OCI-LY1 (cell line): ENCODE measurements around the gene DNAJC15.

Experiments
- EZH2 ChIP-seq: fragments of 200-600 bp; sonication (generic), shearing (Covaris generic); IDR thresholded peaks from 2 replicates; pipeline ENCODE4 v1.8.0; 2017; ENCODE audit warnings: borderline replicate concordance, mixed run types, mild to moderate bottlenecking, antibody characterized with exemption, low read length, moderate library complexity, mixed read lengths
- TF ChIP-seq, protein P1 (sequence below): fragments of 200-600 bp; sonication (generic), shearing (Covaris generic); IDR thresholded peaks from 2 replicates; pipeline ENCODE4 v1.5.1; 2017; ENCODE audit warnings: mild to moderate bottlenecking, antibody characterized with exemption, low read length, moderate library complexity, mixed read lengths

DNA sequence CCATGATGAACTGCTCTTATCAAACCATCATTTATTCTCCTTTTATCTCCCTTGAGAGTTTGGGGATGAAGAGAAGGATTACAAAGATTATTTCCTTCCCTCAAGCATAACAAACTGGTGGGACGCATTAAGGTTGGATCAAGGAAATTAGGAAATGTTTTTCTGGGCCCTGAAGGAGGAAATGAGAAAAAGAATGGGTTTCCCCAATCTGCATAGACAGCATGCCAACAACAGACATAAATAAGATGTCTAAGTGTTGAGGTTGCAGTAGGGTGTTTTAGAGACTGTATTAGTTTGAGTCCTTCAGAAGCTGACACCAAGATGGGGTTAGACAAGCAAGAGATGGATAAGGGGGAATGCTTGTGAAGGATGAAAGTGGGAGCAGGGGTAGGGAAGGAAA, 38.7 kb upstream of the DNAJC15 start:
- TF ChIP-seq, protein P1, sequence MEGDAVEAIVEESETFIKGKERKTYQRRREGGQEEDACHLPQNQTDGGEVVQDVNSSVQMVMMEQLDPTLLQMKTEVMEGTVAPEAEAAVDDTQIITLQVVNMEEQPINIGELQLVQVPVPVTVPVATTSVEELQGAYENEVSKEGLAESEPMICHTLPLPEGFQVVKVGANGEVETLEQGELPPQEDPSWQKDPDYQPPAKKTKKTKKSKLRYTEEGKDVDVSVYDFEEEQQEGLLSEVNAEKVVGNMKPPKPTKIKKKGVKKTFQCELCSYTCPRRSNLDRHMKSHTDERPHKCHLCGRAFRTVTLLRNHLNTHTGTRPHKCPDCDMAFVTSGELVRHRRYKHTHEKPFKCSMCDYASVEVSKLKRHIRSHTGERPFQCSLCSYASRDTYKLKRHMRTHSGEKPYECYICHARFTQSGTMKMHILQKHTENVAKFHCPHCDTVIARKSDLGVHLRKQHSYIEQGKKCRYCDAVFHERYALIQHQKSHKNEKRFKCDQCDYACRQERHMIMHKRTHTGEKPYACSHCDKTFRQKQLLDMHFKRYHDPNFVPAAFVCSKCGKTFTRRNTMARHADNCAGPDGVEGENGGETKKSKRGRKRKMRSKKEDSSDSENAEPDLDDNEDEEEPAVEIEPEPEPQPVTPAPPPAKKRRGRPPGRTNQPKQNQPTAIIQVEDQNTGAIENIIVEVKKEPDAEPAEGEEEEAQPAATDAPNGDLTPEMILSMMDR, result no peak
- TF ChIP-seq EZH2, result no peak
